WTC11 (cell line): ENCODE data around the gene TMEM207. TPM values are rescaled to one million over a fixed set of nuclear protein-coding genes. Genes with fewer than 3 reads are reported as not detected.

Source experiments
- ATAC-seq: fragments of 200-7000 bp; cut with Tn5 transposase; 2 replicates; pipeline ENCODE4 v1.10.0; 2021; ENCODE audit warnings: mild to moderate bottlenecking, moderate library complexity
- CTCF ChIA-PET: fragments of 300-600 bp; sonication (Branson Sonifier 250); formaldehyde crosslinking; loops from one replicate; lab custom pipeline; 2021; ENCODE audit warnings: antibody characterized with exemption; lab: Charles Lee
- POLR2A ChIA-PET: fragments of 350-600 bp; sonication (Branson Sonifier 250); formaldehyde crosslinking; loops from one replicate; lab custom pipeline; 2021; ENCODE audit warnings: antibody characterized with exemption; lab: Charles Lee
- DNase-seq: peaks from one replicate; pipeline ENCODE4 v3.0.0; 2021; ENCODE audit warnings: low spot score
- H3K27ac Mint-ChIP-seq: 2 replicates; pipeline ENCODE4 v1.8.0; 2021; ENCODE audit warnings: mixed read lengths
- H3K27me3 Mint-ChIP-seq: 2 replicates; pipeline ENCODE4 v1.8.0; 2021; ENCODE audit warnings: low read depth, mild to moderate bottlenecking, moderate library complexity, mixed read lengths
- H3K36me3 Mint-ChIP-seq: 2 replicates; pipeline ENCODE4 v1.8.0; 2021; ENCODE audit warnings: mixed read lengths
- H3K4me1 Mint-ChIP-seq: 2 replicates; pipeline ENCODE4 v1.8.0; 2022; ENCODE audit warnings: mixed read lengths
- H3K4me3 Mint-ChIP-seq: 2 replicates; pipeline ENCODE4 v1.8.0; 2021; ENCODE audit warnings: mild to moderate bottlenecking, moderate library complexity, mixed read lengths
- H3K9me3 Mint-ChIP-seq: 2 replicates; pipeline ENCODE4 v1.8.0; 2021; ENCODE audit warnings: mixed read lengths
- MXD4 ChIP-seq: fragments of 250-450 bp; sonication (Bioruptor Pico); IDR thresholded peaks from 2 replicates; pipeline ENCODE4 v1.8.0; 2021; ENCODE audit warnings: mild to moderate bottlenecking, moderate library complexity, borderline replicate concordance
- NFATC4 ChIP-seq: fragments of 250-450 bp; sonication (Bioruptor Pico); IDR thresholded peaks from 2 replicates; pipeline ENCODE4 v1.9.0; 2021; ENCODE audit warnings: mild to moderate bottlenecking
- PRRX2 ChIP-seq: fragments of 250-450 bp; sonication (Bioruptor Pico); IDR thresholded peaks from 2 replicates; pipeline ENCODE4 v1.8.0; 2021; ENCODE audit warnings: mild to moderate bottlenecking
- RORB ChIP-seq: fragments of 250-450 bp; sonication (Bioruptor Pico); IDR thresholded peaks from 2 replicates; pipeline ENCODE4 v1.9.0; 2021; ENCODE audit warnings: mild to moderate bottlenecking
- ZNF121 ChIP-seq: sonication (generic); formaldehyde crosslinking; IDR thresholded peaks from 2 replicates; pipeline ENCODE4 v1.8.0; 2023; ENCODE audit warnings: missing genetic modification reagents
- ZNF263 ChIP-seq: sonication (generic); formaldehyde crosslinking; IDR thresholded peaks from 2 replicates; pipeline ENCODE4 v1.8.1; 2022; ENCODE audit warnings: low read depth, mild to moderate bottlenecking, moderate library complexity, missing genetic modification reagents
- ZNF317 ChIP-seq: sonication (generic); formaldehyde crosslinking; IDR thresholded peaks from 2 replicates; pipeline ENCODE4 v1.8.1; 2023; ENCODE audit warnings: low read depth, mild to moderate bottlenecking, moderate library complexity, missing genetic modification reagents, borderline replicate concordance
- total RNA-seq: library from RNA; stranded (reverse); gene quantifications from 3 replicates; pipeline ENCODE4 v1.2.3, GENCODE V29; 2021
- TF ChIP-seq, protein P1 (sequence below): sonication (generic); formaldehyde crosslinking; IDR thresholded peaks from 2 replicates; pipeline ENCODE4 v1.8.0; 2022; ENCODE audit warnings: missing genetic modification reagents
- TF ChIP-seq, protein P2 (sequence below): sonication (generic); formaldehyde crosslinking; IDR thresholded peaks from 2 replicates; pipeline ENCODE4 v1.8.0; 2022; ENCODE audit warnings: mild to moderate bottlenecking, missing genetic modification reagents
- TF ChIP-seq, protein P3 (sequence below): sonication (generic); formaldehyde crosslinking; IDR thresholded peaks from 2 replicates; pipeline ENCODE4 v1.8.1; 2023; ENCODE audit warnings: mild to moderate bottlenecking, missing genetic modification reagents
- TF ChIP-seq, protein P4 (sequence below): sonication (generic); formaldehyde crosslinking; IDR thresholded peaks from 2 replicates; pipeline ENCODE4 v1.8.0; 2023; ENCODE audit warnings: missing genetic modification reagents
- TF ChIP-seq, protein P5 (sequence below): sonication (generic); formaldehyde crosslinking; IDR thresholded peaks from 2 replicates; pipeline ENCODE4 v1.8.1; 2022; ENCODE audit warnings: mild to moderate bottlenecking, moderate library complexity, missing genetic modification reagents
- TF ChIP-seq, protein P6 (sequence below): fragments of 250-450 bp; sonication (Bioruptor Pico); IDR thresholded peaks from 2 replicates; pipeline ENCODE4 v1.9.0; 2021; ENCODE audit warnings: moderate library complexity, mild to moderate bottlenecking, inconsistent platforms, borderline replicate concordance
- TF ChIP-seq, protein P7 (sequence below): sonication (generic); formaldehyde crosslinking; IDR thresholded peaks from 2 replicates; pipeline ENCODE4 v1.8.1; 2023; ENCODE audit warnings: mild to moderate bottlenecking, missing genetic modification reagents, moderate library complexity
- TF ChIP-seq, protein P8 (sequence below): sonication (generic); formaldehyde crosslinking; IDR thresholded peaks from 2 replicates; pipeline ENCODE4 v1.8.1; 2022; ENCODE audit warnings: low read depth, missing genetic modification reagents, borderline replicate concordance

The TMEM207 gene
- total RNA-seq, 1 experiment from 2014 or later = not detected

DNA sequence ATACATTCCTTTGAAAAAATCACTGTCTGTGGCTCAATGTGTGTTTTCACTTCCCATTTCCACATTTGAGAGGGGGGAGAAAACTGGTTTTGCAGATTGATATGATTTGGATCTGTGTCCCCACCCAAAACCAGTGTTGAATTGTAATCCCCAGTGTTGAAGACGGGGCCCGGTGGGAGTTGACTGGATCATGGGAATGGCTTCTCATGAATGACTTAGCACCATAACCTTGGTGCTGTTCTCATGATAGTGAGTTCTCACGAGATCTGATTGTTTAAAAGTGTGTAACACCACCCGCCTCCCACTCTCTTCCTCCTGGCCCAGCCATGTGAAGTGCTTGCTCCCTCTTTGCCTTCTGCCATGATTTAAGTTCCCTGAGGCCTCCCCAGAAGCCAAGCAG, 16.1 kb downstream of the TMEM207 start:
- no peaks in the 10 kb centered on the region; the same call in 1 of the 2 replicates for H3K27me3 Mint-ChIP-seq
- H3K4me3 Mint-ChIP-seq = no peak overlapping the region
- CTCF ChIA-PET = no interaction called here
- H3K4me1 Mint-ChIP-seq = no peaks in the 10 kb centered on the region
- H3K36me3 Mint-ChIP-seq = no peaks in the 10 kb centered on the region
- ATAC-seq = no peak
- no peak for DNase-seq
- TF ChIP-seq, protein P1, sequence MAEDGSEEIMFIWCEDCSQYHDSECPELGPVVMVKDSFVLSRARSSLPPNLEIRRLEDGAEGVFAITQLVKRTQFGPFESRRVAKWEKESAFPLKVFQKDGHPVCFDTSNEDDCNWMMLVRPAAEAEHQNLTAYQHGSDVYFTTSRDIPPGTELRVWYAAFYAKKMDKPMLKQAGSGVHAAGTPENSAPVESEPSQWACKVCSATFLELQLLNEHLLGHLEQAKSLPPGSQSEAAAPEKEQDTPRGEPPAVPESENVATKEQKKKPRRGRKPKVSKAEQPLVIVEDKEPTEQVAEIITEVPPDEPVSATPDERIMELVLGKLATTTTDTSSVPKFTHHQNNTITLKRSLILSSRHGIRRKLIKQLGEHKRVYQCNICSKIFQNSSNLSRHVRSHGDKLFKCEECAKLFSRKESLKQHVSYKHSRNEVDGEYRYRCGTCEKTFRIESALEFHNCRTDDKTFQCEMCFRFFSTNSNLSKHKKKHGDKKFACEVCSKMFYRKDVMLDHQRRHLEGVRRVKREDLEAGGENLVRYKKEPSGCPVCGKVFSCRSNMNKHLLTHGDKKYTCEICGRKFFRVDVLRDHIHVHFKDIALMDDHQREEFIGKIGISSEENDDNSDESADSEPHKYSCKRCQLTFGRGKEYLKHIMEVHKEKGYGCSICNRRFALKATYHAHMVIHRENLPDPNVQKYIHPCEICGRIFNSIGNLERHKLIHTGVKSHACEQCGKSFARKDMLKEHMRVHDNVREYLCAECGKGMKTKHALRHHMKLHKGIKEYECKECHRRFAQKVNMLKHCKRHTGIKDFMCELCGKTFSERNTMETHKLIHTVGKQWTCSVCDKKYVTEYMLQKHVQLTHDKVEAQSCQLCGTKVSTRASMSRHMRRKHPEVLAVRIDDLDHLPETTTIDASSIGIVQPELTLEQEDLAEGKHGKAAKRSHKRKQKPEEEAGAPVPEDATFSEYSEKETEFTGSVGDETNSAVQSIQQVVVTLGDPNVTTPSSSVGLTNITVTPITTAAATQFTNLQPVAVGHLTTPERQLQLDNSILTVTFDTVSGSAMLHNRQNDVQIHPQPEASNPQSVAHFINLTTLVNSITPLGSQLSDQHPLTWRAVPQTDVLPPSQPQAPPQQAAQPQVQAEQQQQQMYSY = no peak
- TF ChIP-seq, protein P2, sequence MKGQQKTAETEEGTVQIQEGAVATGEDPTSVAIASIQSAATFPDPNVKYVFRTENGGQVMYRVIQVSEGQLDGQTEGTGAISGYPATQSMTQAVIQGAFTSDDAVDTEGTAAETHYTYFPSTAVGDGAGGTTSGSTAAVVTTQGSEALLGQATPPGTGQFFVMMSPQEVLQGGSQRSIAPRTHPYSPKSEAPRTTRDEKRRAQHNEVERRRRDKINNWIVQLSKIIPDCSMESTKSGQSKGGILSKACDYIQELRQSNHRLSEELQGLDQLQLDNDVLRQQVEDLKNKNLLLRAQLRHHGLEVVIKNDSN = no peak
- TF ChIP-seq, protein P3, sequence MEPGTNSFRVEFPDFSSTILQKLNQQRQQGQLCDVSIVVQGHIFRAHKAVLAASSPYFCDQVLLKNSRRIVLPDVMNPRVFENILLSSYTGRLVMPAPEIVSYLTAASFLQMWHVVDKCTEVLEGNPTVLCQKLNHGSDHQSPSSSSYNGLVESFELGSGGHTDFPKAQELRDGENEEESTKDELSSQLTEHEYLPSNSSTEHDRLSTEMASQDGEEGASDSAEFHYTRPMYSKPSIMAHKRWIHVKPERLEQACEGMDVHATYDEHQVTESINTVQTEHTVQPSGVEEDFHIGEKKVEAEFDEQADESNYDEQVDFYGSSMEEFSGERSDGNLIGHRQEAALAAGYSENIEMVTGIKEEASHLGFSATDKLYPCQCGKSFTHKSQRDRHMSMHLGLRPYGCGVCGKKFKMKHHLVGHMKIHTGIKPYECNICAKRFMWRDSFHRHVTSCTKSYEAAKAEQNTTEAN (CRISPR knock-in tag) = no peak
- TF ChIP-seq NFATC4 (CRISPR knock-in tag) (no peak), MXD4 (CRISPR knock-in tag) (no peak), ZNF317 (CRISPR knock-in tag) (no peak), ZNF263 (no peak)
- TF ChIP-seq, protein P4, sequence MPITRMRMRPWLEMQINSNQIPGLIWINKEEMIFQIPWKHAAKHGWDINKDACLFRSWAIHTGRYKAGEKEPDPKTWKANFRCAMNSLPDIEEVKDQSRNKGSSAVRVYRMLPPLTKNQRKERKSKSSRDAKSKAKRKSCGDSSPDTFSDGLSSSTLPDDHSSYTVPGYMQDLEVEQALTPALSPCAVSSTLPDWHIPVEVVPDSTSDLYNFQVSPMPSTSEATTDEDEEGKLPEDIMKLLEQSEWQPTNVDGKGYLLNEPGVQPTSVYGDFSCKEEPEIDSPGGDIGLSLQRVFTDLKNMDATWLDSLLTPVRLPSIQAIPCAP (CRISPR knock-in tag) = no peak
- TF ChIP-seq, protein P5, sequence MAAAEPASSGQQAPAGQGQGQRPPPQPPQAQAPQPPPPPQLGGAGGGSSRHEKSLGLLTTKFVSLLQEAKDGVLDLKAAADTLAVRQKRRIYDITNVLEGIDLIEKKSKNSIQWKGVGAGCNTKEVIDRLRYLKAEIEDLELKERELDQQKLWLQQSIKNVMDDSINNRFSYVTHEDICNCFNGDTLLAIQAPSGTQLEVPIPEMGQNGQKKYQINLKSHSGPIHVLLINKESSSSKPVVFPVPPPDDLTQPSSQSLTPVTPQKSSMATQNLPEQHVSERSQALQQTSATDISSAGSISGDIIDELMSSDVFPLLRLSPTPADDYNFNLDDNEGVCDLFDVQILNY (CRISPR knock-in tag) = no peak
- TF ChIP-seq, protein P6, sequence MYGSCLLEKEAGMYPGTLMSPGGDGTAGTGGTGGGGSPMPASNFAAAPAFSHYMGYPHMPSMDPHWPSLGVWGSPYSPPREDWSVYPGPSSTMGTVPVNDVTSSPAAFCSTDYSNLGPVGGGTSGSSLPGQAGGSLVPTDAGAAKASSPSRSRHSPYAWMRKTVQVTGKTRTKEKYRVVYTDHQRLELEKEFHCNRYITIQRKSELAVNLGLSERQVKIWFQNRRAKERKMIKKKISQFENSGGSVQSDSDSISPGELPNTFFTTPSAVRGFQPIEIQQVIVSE (CRISPR knock-in tag) = no peak
- H3K9me3 Mint-ChIP-seq = peaks cover 23% of the 10 kb centered on the region
- no peak overlapping the region for H3K27ac Mint-ChIP-seq
- POLR2A ChIA-PET = no interaction called here

DNA sequence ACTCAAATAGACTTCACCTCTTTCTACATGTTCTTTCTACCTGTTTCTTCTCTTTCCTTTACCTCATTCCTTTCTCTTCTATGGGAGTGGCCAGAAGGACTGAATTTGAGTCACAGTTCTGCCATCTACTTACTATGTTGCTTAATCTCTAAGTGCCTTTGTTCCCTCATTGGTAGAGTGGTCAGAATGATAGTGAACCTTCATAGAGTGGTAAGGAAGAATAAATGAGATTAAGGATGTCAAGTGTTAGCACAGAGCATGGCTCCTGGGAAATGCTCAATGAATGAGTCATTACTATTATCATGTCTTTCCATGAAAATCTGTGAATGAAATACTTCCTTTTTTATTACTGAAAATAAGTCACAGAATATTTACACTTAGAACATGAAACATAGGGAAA, 17.5 kb downstream of the TMEM207 start:
- TF ChIP-seq, protein P3 (CRISPR knock-in tag) = no peak
- TF ChIP-seq RORB = no peak
- no peak for TF ChIP-seq PRRX2 (CRISPR knock-in tag)
- Mint-ChIP-seq H3K9me3 (peaks cover 22% of the 10 kb centered on the region), H3K27me3 (no peaks in the 10 kb centered on the region; the same call in 1 of the 2 replicates), H3K4me1 (no peaks in the 10 kb centered on the region), H3K4me3 (no peak overlapping the region), H3K36me3 (no peaks in the 10 kb centered on the region), H3K27ac (no peak overlapping the region)
- ChIA-PET CTCF (interaction anchor here (1.3 to 1.5 kb wide), 2 partner anchors 8 to 11 kb away, joined by 4 to 5 read pairs; no protein-coding TSS in a partner anchor), POLR2A (no interaction called here)
- ATAC-seq = no peak
- DNase-seq = no peak

DNA sequence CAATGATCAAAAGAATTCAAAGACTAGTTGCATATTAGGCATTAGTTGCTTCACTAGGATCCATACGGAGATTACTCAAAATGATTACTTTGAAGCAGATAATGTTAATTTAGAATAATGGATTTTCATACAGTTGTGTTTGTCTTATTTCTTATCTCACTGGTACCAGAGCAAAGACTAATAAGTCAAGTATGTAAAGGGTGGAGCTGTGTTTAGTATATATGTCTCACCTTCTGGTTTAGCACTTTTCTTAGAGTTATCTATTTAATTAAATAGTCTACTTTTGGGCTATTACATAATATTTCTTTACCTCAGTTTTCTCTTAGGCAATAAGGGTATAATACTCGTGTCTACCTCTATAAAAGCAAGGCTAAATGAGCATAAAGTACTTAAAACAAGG, 18.8 kb downstream of the TMEM207 start:
- H3K27ac Mint-ChIP-seq = no peak overlapping the region
- POLR2A ChIA-PET = no interaction called here
- TF ChIP-seq ZNF121 (CRISPR knock-in tag) = no peak
- TF ChIP-seq, protein P7, sequence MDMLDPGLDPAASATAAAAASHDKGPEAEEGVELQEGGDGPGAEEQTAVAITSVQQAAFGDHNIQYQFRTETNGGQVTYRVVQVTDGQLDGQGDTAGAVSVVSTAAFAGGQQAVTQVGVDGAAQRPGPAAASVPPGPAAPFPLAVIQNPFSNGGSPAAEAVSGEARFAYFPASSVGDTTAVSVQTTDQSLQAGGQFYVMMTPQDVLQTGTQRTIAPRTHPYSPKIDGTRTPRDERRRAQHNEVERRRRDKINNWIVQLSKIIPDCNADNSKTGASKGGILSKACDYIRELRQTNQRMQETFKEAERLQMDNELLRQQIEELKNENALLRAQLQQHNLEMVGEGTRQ (CRISPR knock-in tag) = no peak
- TF ChIP-seq, protein P1 = no peak
- TF ChIP-seq, protein P8, sequence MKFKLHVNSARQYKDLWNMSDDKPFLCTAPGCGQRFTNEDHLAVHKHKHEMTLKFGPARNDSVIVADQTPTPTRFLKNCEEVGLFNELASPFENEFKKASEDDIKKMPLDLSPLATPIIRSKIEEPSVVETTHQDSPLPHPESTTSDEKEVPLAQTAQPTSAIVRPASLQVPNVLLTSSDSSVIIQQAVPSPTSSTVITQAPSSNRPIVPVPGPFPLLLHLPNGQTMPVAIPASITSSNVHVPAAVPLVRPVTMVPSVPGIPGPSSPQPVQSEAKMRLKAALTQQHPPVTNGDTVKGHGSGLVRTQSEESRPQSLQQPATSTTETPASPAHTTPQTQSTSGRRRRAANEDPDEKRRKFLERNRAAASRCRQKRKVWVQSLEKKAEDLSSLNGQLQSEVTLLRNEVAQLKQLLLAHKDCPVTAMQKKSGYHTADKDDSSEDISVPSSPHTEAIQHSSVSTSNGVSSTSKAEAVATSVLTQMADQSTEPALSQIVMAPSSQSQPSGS = no peak

More for the DNA sequence above, 18.8 kb downstream of the TMEM207 start:
- H3K36me3 Mint-ChIP-seq = no peaks in the 10 kb centered on the region
- H3K4me3 Mint-ChIP-seq = no peak overlapping the region
- CTCF ChIA-PET = interaction anchor here (1.3 kb wide), 1 partner anchor 109 kb away, joined by 3 read pairs; the partner anchor contains the start of gene CLDN1
- no peaks in the 10 kb centered on the region for H3K4me1 Mint-ChIP-seq
- ATAC-seq (no peak), DNase-seq (no peak)
- no peaks in the 10 kb centered on the region for H3K27me3 Mint-ChIP-seq
- H3K9me3 Mint-ChIP-seq = peaks cover 15% of the 10 kb centered on the region
